COLO668 (cell line): ENCODE data around the gene AGAP4.
"Not testable (repeated sequence)": the region's sequence is repeated elsewhere in the genome, so short reads cannot be mapped to it uniquely, and the experiment has no call there.

Source experiments
- DNase-seq: peaks from one replicate; lab custom pipeline; 2025; ENCODE audit not compliant: unreplicated experiment; lab: John Stamatoyannopoulos, UW

Gene AGAP4

DNA sequence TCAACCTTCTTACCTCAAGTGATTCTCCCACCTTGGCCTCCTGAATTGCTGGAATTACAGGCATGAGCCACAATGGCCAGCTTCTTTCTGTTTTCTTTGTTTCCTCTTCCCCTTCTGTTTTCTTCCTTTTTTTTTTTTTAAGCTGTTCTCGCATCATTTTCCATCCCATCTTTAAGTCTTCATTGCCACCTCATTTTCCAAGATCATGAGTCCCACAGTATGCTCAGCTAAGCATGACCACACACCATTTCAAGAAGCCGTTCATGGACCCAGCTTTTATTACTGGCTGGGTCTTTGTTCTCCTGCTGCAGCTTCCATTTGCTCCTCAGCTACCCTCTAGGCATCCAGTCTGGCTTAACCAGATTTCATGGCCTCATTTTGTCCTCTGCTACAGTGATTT is 52.5 kb downstream of the AGAP4 start:
- not testable (repeated sequence) for DNase-seq

DNA sequence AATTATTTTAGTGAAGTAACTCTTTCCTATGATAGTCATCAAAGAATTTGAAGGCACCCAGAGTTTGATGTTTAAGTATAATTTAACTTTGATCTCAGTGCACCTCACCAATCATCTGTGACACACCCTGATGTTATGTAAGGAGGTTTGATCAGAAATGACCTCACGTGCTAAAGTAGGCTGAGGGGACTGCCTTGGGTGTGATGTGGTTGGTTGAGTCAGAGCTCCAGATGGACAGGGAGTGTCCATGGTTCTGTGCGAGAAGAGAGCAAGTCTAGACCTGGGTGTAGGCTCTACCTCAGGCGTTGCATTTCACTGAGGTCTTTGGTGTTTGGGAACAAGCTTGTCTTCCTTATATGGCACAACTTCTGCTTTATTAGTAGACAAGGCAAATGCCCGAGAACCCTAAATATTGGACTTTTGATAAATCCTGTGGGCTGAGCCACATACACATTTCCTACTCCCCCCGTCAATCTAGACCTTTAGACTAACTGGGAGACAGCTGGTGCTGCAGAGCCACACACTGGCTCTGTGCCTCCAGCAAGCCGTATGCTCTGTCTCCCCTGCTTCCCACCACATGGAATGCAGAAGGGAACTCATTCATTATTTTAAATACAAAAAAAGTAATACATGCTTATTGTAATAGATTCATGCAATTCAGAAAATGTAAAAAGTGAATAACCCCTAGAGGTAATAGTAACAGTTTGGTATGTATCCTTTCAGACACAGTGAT is 56.4 kb downstream of the AGAP4 start:
- not testable (repeated sequence) for DNase-seq

- DNase-seq = not testable (repeated sequence)
Measured at GRCh38 chr10:45789991-45790390, 57.3 kb downstream of the AGAP4 start.

DNA sequence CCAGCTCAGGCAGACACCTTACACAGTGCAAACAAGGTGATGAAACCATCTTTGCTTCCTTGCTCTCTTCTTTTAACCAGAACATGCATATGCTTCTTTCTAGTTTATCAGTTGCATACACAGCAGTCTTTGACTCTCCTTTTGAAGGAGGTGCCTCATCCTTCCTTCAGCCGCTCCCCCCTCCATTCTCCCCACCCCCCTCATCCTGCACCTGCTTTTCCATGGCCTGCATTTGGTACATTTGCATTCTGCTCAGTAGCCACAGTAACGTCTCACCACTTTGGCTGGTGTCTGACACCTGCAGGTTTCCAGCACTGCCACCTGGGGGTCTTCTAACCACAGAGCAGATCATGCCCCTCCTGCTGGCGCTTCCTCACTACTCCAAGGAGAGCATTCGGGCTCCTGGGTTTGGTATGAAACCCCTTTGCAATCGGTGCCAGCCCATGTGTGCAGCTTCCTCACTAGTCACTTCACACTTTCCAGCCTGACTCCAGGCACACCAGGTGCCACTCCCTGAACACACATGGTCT is 60.0 kb downstream of the AGAP4 start:
- not testable (repeated sequence) for DNase-seq

- DNase-seq = not testable (repeated sequence)
Measured at GRCh38 chr10:45786217-45786616, 61.1 kb downstream of the AGAP4 start.
